ENCODE results near the gene KERA. TPM values are rescaled to one million over a fixed set of nuclear protein-coding genes. Genes with fewer than 3 reads are reported as not detected.

The KERA gene
- total RNA-seq, 8 experiments from 2014 or later = 0.09 to 1.8 (median 0.09) TPM; not detected in 5

Other genes starting within 250 kb of the KERA start
- gene CCER1, start 102.8 kb downstream of the KERA start, total RNA-seq = under 1 TPM in 4 of 8 experiments, not detected in 4; 0.07 to 0.62 (median 0.20) TPM
- gene EPYC, start 53.1 kb downstream of the KERA start, total RNA-seq = 1 to 10 TPM in 1 of 8 experiments, not detected in 7; 1.8 TPM
- 100 to 1,000 TPM in 1 of 8 experiments, 10 to 100 TPM in 1, under 1 TPM in 4, not detected in 2; 0.17 to 345 (median 0.52) TPM for gene LUM, start 53.5 kb upstream of the KERA start, total RNA-seq
- gene DCN, start 124.8 kb upstream of the KERA start, total RNA-seq = 100 to 1,000 TPM in 3 of 8 experiments, 10 to 100 TPM in 1, 1 to 10 TPM in 2, under 1 TPM in 2; 0.11 to 863 (median 30.7) TPM